HCT116 (cell line): ENCODE data around the gene DLD. TPM values are rescaled to one million over a fixed set of nuclear protein-coding genes. Genes with fewer than 3 reads are reported as not detected.
"Not testable (repeated sequence)": the region's sequence is repeated elsewhere in the genome, so short reads cannot be mapped to it uniquely, and the experiment has no call there.

Experiments
- ATAC-seq: fragments of 200-7000 bp; cut with Tn5 transposase; 2 replicates; pipeline ENCODE4 v1.9.1; 2020; ENCODE audit warnings: mild to moderate bottlenecking, moderate library complexity
- BruUV-seq: library from RNA; stranded (reverse); fragments of 400-500 nt; replicated peaks from 2 replicates; lab custom pipeline; 2021; lab: Mats Ljungman, UMichigan
- CTCF ChIA-PET: fragments of 300-600 bp; sonication (Branson Sonifier 250); formaldehyde crosslinking; loops from one replicate; lab custom pipeline; 2021; ENCODE audit warnings: antibody characterized with exemption; lab: Charles Lee
- POLR2A ChIA-PET: fragments of 300-600, 350-600 bp; sonication (Branson Sonifier 250); formaldehyde crosslinking; loops from one replicate; lab custom pipeline; 2021; ENCODE audit warnings: antibody characterized with exemption; lab: Charles Lee
- RAD21 ChIA-PET, 2 experiments: fragments of 300-600 bp; sonication (Branson Sonifier 250); formaldehyde crosslinking; loops; one replicate each; lab custom pipeline; 2023; ENCODE audit warnings: low total read pairs in 2 of 2; ENCODE audit not compliant: uncharacterized antibody in 2 of 2, unreplicated experiment in 2 of 2, low non-redundant PET in 1 of 2; lab: Charles Lee
- DNase-seq: peaks from one replicate; pipeline ENCODE4 v3.0.0-alpha.2; 2010; ENCODE audit warnings: low read depth, low spot score
- H2AFZ ChIP-seq: fragments of 200-600 bp; shearing (Covaris generic), sonication (generic); 2 replicates; pipeline ENCODE4 v1.6.1; 2017; ENCODE audit warnings: low read depth, mixed run types, mixed read lengths, antibody characterized with exemption, low read length; ENCODE audit not compliant: poor library complexity, severe bottlenecking
- H3K27ac ChIP-seq: 2 replicates; pipeline ENCODE4 v1.5.1; 2012; ENCODE audit warnings: low read depth, low read length
- H3K27me3 ChIP-seq: fragments of 200-600 bp; sonication (generic); 2 replicates; pipeline ENCODE4 v1.6.1; 2016; ENCODE audit warnings: mixed run types, low read length, mixed read lengths; ENCODE audit not compliant: insufficient read depth
- H3K36me3 ChIP-seq, 2 experiments: fragments of 200-500 bp in 1 of 2; fragments of 200-600 bp in 1 of 2; sonication (Bioruptor generic) in 1 of 2; sonication (generic) in 1 of 2; 2 replicates each; pipeline versions ENCODE4 v1.5.1 to v1.6.1; 2014 to 2016; ENCODE audit warnings: low read length in 2 of 2, inconsistent platforms in 1 of 2, mixed read lengths in 1 of 2, mixed run types in 1 of 2; ENCODE audit not compliant: insufficient read depth in 2 of 2, control insufficient read depth in 1 of 2
- H3K4me1 ChIP-seq, 2 experiments: fragments of 200-600 bp in 1 of 2; sonication (generic) in 1 of 2; 2 replicates each; pipeline versions ENCODE4 v1.5.1 to v1.6.1; 2012 to 2017; ENCODE audit warnings: low read length in 2 of 2, inconsistent platforms in 1 of 2, mild to moderate bottlenecking in 1 of 2, mixed read lengths in 1 of 2, mixed run types in 1 of 2, moderate library complexity in 1 of 2; ENCODE audit not compliant: insufficient read depth in 2 of 2, control insufficient read depth in 1 of 2
- H3K4me2 ChIP-seq: fragments of 200-600 bp; sonication (generic); 2 replicates; pipeline ENCODE4 v1.6.1; 2017; ENCODE audit warnings: mixed run types, low read length, mixed read lengths
- H3K4me3 ChIP-seq, 2 experiments: fragments of 200-600 bp in 1 of 2; sonication (generic) in 1 of 2; replicated peaks in 1 of 2; 2 replicates each; pipeline ENCODE4 v1.5.1; 2011 to 2016; ENCODE audit warnings: low read length in 2 of 2, control low read depth in 1 of 2, low read depth in 1 of 2, mild to moderate bottlenecking in 1 of 2, mixed read lengths in 1 of 2, mixed run types in 1 of 2
- H3K79me2 ChIP-seq: fragments of 200-600 bp; sonication (generic); 2 replicates; pipeline ENCODE4 v1.6.1; 2017; ENCODE audit warnings: mild to moderate bottlenecking, mixed run types, low read length, moderate library complexity, mixed read lengths; ENCODE audit not compliant: insufficient read depth
- H3K9ac ChIP-seq: fragments of 200-600 bp; sonication (generic); 2 replicates; pipeline ENCODE4 v1.6.1; 2016; ENCODE audit warnings: low read length, mixed read lengths
- H3K9me2 ChIP-seq: fragments of 200-600 bp; sonication (generic), shearing (Covaris generic); 2 replicates; pipeline ENCODE4 v1.6.1; 2017; ENCODE audit warnings: mixed run types, mild to moderate bottlenecking, moderate library complexity; ENCODE audit not compliant: insufficient read depth
- H3K9me3 ChIP-seq, 2 experiments: fragments of 200-500 bp in 1 of 2; fragments of 200-600 bp in 1 of 2; sonication (Bioruptor generic) in 1 of 2; sonication (generic) in 1 of 2; 2 replicates each; pipeline ENCODE4 v1.6.1; 2014 to 2017; ENCODE audit warnings: low read length in 2 of 2, mixed read lengths in 2 of 2, inconsistent platforms in 1 of 2, low read depth in 1 of 2, mild to moderate bottlenecking in 1 of 2, mixed run types in 1 of 2, moderate library complexity in 1 of 2; ENCODE audit not compliant: control insufficient read depth in 1 of 2, insufficient read depth in 1 of 2
- H4K20me1 ChIP-seq: fragments of 200-600 bp; sonication (generic), shearing (Covaris generic); 2 replicates; pipeline ENCODE4 v1.6.1; 2017; ENCODE audit warnings: mixed run types, mild to moderate bottlenecking, moderate library complexity; ENCODE audit not compliant: insufficient read depth
- CEBPB ChIP-seq: IDR thresholded peaks from 2 replicates; pipeline ENCODE4 v1.6.1; 2012; ENCODE audit warnings: low read depth
- EZH2phosphoT487 ChIP-seq: fragments of 200-600 bp; IDR thresholded peaks from 2 replicates; pipeline ENCODE4 v1.6.1; 2018; ENCODE audit warnings: antibody characterized with exemption, borderline replicate concordance
- SP1 ChIP-seq: IDR thresholded peaks from 2 replicates; pipeline ENCODE4 v1.6.1; 2012; ENCODE audit warnings: low read depth
- intact Hi-C: fragments of 100-400 bp; cut with micrococcal nuclease; formaldehyde crosslinking; loops from 2 replicates; pipeline ENCODE4 v1.10.0; 2022
- total RNA-seq: library from RNA; stranded (reverse); gene quantifications from one replicate; pipeline ENCODE4 v1.2.1, GENCODE V29; 2021; ENCODE audit not compliant: unreplicated experiment
- TF ChIP-seq, protein P1 (sequence below): IDR thresholded peaks from 2 replicates; pipeline ENCODE4 v1.6.1; 2011; ENCODE audit warnings: mild to moderate bottlenecking, low read length, moderate library complexity; ENCODE audit not compliant: insufficient replicate concordance; ENCODE audit errors: extremely low read depth

DLD gene
- total RNA-seq, 1 experiment from 2014 or later = 104 TPM

DNA sequence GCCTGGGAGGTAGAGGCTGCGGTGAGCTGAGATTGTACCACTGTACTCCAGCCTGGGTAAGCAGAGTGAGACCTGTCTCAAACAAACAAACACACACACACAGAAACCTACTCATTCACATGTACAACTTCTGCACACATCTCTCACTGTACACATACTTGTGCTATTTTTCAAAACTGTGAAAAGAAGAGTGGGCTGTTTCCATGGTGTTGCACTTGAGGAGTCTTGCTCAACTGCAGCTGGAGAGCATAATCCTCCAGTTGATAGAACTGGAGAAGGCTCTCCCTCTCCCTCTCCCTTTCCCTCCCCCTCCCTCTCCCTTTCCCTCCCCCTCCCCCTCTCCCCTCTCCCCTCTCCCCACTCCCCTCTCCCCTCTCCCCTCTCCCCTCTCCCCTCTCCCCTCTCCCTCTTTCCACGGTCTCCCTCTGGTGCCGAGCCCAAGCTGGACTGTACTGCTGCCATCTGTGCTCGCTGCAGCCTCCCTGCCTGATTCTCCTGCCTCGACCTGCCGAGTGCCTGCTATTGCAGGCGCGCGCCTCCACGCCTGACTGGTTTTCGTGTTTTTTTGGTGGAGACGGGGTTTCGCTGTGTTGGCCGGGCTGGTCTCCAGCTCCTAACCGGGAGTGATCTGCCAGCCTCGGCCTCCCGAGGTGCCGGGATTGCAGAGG lies 43.7 kb upstream of the DLD start (continued):
- TF ChIP-seq, protein P1, sequence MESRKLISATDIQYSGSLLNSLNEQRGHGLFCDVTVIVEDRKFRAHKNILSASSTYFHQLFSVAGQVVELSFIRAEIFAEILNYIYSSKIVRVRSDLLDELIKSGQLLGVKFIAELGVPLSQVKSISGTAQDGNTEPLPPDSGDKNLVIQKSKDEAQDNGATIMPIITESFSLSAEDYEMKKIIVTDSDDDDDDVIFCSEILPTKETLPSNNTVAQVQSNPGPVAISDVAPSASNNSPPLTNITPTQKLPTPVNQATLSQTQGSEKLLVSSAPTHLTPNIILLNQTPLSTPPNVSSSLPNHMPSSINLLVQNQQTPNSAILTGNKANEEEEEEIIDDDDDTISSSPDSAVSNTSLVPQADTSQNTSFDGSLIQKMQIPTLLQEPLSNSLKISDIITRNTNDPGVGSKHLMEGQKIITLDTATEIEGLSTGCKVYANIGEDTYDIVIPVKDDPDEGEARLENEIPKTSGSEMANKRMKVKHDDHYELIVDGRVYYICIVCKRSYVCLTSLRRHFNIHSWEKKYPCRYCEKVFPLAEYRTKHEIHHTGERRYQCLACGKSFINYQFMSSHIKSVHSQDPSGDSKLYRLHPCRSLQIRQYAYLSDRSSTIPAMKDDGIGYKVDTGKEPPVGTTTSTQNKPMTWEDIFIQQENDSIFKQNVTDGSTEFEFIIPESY = no peak
- TF ChIP-seq EZH2phosphoT487 (no peak), SP1 (no peak), CEBPB (no peak)

DNA sequence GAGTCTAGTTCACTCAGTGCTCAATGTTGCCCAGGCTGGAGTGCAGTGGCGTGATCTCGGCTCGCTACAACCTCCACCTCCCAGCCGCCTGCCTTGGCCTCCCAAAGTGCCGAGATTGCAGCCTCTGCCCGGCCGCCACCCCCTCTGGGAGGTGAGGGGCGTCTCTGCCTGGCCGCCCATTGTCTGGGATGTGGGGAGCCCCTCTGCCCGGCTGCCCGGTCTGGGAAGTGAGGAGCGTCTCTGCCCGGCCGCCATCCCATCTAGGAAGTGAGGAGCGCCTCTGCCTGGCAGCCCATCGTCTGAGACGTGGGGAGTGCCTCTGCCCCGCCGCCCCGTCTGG lies 43.2 kb upstream of the DLD start:
- RAD21 ChIA-PET, POLR2A ChIA-PET, ATAC-seq, H3K79me2 ChIP-seq, H3K27me3 ChIP-seq, H3K9ac ChIP-seq, H3K36me3 ChIP-seq, H3K4me2 ChIP-seq, H3K4me1 ChIP-seq, DNase-seq, H3K9me2 ChIP-seq, BruUV-seq, H3K4me3 ChIP-seq, H2AFZ ChIP-seq, H3K9me3 ChIP-seq, H3K27ac ChIP-seq, intact Hi-C loops, H4K20me1 ChIP-seq, CTCF ChIA-PET: not testable (repeated sequence)

DNA sequence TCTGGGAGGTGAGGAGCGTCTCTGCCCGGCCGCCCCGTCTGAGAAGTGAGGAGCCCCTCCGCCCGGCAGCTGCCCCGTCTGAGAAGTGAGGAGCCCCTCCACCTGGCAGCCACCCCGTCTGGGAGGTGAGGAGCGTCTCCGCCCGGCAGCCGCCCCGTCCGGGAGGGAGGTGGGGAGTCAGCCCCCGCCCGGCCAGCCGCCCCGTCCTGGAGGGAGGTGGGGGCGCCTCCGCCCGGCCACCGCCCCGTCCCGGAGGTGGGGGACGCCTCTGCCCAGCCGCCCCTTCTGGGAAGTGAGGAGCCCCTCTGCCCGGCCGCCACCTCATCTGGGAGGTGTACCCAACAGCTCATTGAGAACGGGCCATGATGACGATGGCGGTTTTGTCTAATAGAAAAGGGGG lies 42.8 kb upstream of the DLD start:
- RAD21 ChIA-PET, ATAC-seq, H3K79me2 ChIP-seq, H3K9ac ChIP-seq, H3K27me3 ChIP-seq, H4K20me1 ChIP-seq, H3K4me1 ChIP-seq, H3K4me3 ChIP-seq, intact Hi-C loops, POLR2A ChIA-PET, H3K9me3 ChIP-seq, DNase-seq, H3K4me2 ChIP-seq, H3K36me3 ChIP-seq, CTCF ChIA-PET, BruUV-seq, H2AFZ ChIP-seq, H3K27ac ChIP-seq, H3K9me2 ChIP-seq: not testable (repeated sequence)
